GM12878 (cell line): Measurements from ENCODE around the gene WDR11. TPM values are rescaled to one million over a fixed set of nuclear protein-coding genes. Genes with fewer than 3 reads are reported as not detected.

Source experiments
- ATAC-seq: fragments of 200-7000 bp; cut with Tn5 transposase; 3 replicates; pipeline ENCODE4 v1.9.1; 2020; ENCODE audit warnings: mild to moderate bottlenecking, moderate library complexity
- BruUV-seq: library from RNA; stranded (reverse); fragments of 400-500 nt; replicated peaks from 2 replicates; lab custom pipeline; 2021; lab: Mats Ljungman, UMichigan
- CTCF ChIA-PET: fragments of 300-600 bp; sonication (Branson Sonifier 250); formaldehyde crosslinking; extraction: SDS; loops from one replicate; lab custom pipeline; 2021; ENCODE audit warnings: inconsistent platforms; lab: Yijun Ruan, JAX
- POLR2A ChIA-PET: fragments of 350-600 bp; formaldehyde crosslinking; extraction: SDS; loops from one replicate; lab custom pipeline; 2021; ENCODE audit warnings: inconsistent platforms; lab: Charles Lee
- RAD21 ChIA-PET: fragments of 300-600 bp; sonication (Branson Sonifier 250); formaldehyde crosslinking; loops from one replicate; lab custom pipeline; 2023; ENCODE audit warnings: antibody characterized with exemption; ENCODE audit not compliant: unreplicated experiment; lab: Charles Lee
- SMC1A ChIA-PET: fragments of 300-600 bp; sonication (Branson Sonifier 250); formaldehyde crosslinking; loops from one replicate; lab custom pipeline; 2023; ENCODE audit not compliant: unreplicated experiment, uncharacterized antibody; lab: Charles Lee
- DNase-seq: peaks from one replicate; pipeline ENCODE4 v3.0.0-alpha.2; 2011; ENCODE audit warnings: low read depth, low spot score
- FAIRE-seq: peaks from 3 replicates; lab custom pipeline; 2011; peaks lifted over from hg19 to GRCh38; lab: Jason Lieb, UNC
- H2AFZ ChIP-seq: 2 replicates; pipeline ENCODE4 v1.6.0; 2011; ENCODE audit warnings: low read depth, low read length, control low read depth; ENCODE audit not compliant: control insufficient read depth
- H3K27ac ChIP-seq: 2 replicates; pipeline ENCODE4 v1.5.1; 2011; ENCODE audit warnings: control low read depth; ENCODE audit not compliant: control insufficient read depth, insufficient read depth
- H3K27me3 ChIP-seq, 2 experiments: replicated peaks in 1 of 2; 2 replicates each; pipeline versions ENCODE4 v1.6.0 to v1.6.1; 2011; ENCODE audit warnings: low read length in 1 of 2; ENCODE audit not compliant: control insufficient read depth in 2 of 2, insufficient read depth in 2 of 2
- H3K36me3 ChIP-seq, 2 experiments: 2 replicates each; pipeline ENCODE4 v1.5.1; 2011; ENCODE audit warnings: low read length in 1 of 2; ENCODE audit not compliant: control insufficient read depth in 2 of 2, insufficient read depth in 2 of 2
- H3K4me1 ChIP-seq: 2 replicates; pipeline ENCODE4 v1.6.1; 2011; ENCODE audit warnings: mild to moderate bottlenecking, low read length, moderate library complexity, mixed read lengths; ENCODE audit not compliant: control insufficient read depth, insufficient read depth
- H3K4me2 ChIP-seq: 2 replicates; pipeline ENCODE4 v1.6.0; 2011; ENCODE audit warnings: control low read depth; ENCODE audit not compliant: control insufficient read depth, insufficient read depth
- H3K4me3 ChIP-seq: fragments of 200-600 bp; sonication (generic); 2 replicates; pipeline ENCODE4 v1.5.1; 2016
- H3K79me2 ChIP-seq: 2 replicates; pipeline ENCODE4 v1.6.0; 2011; ENCODE audit warnings: low read length; ENCODE audit not compliant: control insufficient read depth, insufficient read depth
- H3K9ac ChIP-seq: 2 replicates; pipeline ENCODE4 v1.8.0; 2011; ENCODE audit warnings: low read length, control low read depth, mixed read lengths; ENCODE audit not compliant: control insufficient read depth, insufficient read depth
- H3K9me3 ChIP-seq: replicated peaks from 3 replicates; pipeline ENCODE4 v1.5.1; 2011; ENCODE audit warnings: mild to moderate bottlenecking, low read length; ENCODE audit not compliant: control insufficient read depth, insufficient read depth
- H4K20me1 ChIP-seq: 2 replicates; pipeline ENCODE4 v1.6.0; 2011; ENCODE audit not compliant: control insufficient read depth, insufficient read depth
- CHD4 ChIP-seq: fragments of 200-600 bp; sonication (generic); IDR thresholded peaks from 2 replicates; pipeline ENCODE4 v1.6.1; 2016; ENCODE audit warnings: mild to moderate bottlenecking
- E2F4 ChIP-seq: IDR thresholded peaks from 2 replicates; pipeline ENCODE4 v1.6.1; 2012; ENCODE audit warnings: low read depth, low read length, improper control_type of control experiment
- FOXM1 ChIP-seq: IDR thresholded peaks from 2 replicates; pipeline ENCODE4 v1.6.1; 2012; ENCODE audit warnings: low read depth, mild to moderate bottlenecking, inconsistent platforms, low read length, moderate library complexity
- GATAD2B ChIP-seq: fragments of 450-650 bp; conservative IDR thresholded peaks from 2 replicates; pipeline ENCODE4 v1.6.1; 2017; ENCODE audit warnings: low read depth, mild to moderate bottlenecking, moderate library complexity
- KAT2A ChIP-seq: conservative IDR thresholded peaks from 2 replicates; pipeline ENCODE4 v1.6.1; 2011; ENCODE audit warnings: low read depth, low read length; ENCODE audit not compliant: control insufficient read depth
- NR2F1 ChIP-seq: fragments of 450-650 bp; conservative IDR thresholded peaks from 2 replicates; pipeline ENCODE4 v1.6.1; 2017; ENCODE audit warnings: mild to moderate bottlenecking
- USF2 ChIP-seq: IDR thresholded peaks from 2 replicates; pipeline ENCODE4 v1.6.1; 2011; ENCODE audit warnings: low read depth, low read length, improper control_type of control experiment, borderline replicate concordance
- ZNF217 ChIP-seq: fragments of 450-650 bp; IDR thresholded peaks from 2 replicates; pipeline ENCODE4 v1.6.1; 2017; ENCODE audit warnings: antibody characterized with exemption, mild to moderate bottlenecking
- ZNF384 ChIP-seq: IDR thresholded peaks from 2 replicates; pipeline ENCODE4 v1.6.1; 2012; ENCODE audit warnings: low read depth, mild to moderate bottlenecking, low read length, improper control_type of control experiment, borderline replicate concordance
- WGBS: methylation state at CpG from one replicate; pipeline ENCODE4 v1.1.6; 2016; ENCODE audit warnings: low lambda C conversion rate; ENCODE audit not compliant: insufficient replicate concordance, insufficient coverage; ENCODE audit errors: missing lambda C conversion rate; 5-methylcytosine and 5-hydroxymethylcytosine counted together
- in situ Hi-C: fragments of 300-500 bp; cut with MboI; formaldehyde crosslinking; loops from 9 replicates; pipeline ENCODE4 v1.14.3; 2018; ENCODE audit warnings: mixed read lengths
- intact Hi-C: fragments of 100-400 bp; cut with micrococcal nuclease; formaldehyde crosslinking; loops from one replicate; pipeline ENCODE4 v1.14.2; 2022; ENCODE audit not compliant: unreplicated experiment
- polyA plus RNA-seq, 11 experiments: library from polyadenylated mRNA; depleted of rRNA in 4 of 11; unstranded in 6 of 11; stranded (reverse) in 5 of 11; fragments of >200 nt; fragmentation: Nextera tagmentation in 4 of 11; fragmentation: Illumina TruSeq in 1 of 11; extraction: Ambion mirVana in 4 of 11; extraction: Trizol in 1 of 11; gene quantifications; 1 replicate in 1 of 11; 2 replicates in 10 of 11; pipeline versions ENCODE4 v1.2.1 to v1.2.3, GENCODE V29; 2011 to 2016; ENCODE audit warnings: inconsistent platforms in 2 of 11, missing spikeins in 2 of 11, low read depth in 1 of 11
- total RNA-seq, 4 experiments: library from RNA; depleted of rRNA in 3 of 4; stranded (reverse); fragments of >200 nt in 3 of 4; fragmentation: Illumina TruSeq in 1 of 4; extraction: Trizol in 1 of 4; gene quantifications; 2 replicates each; pipeline versions ENCODE4 v1.2.1 to v1.2.3, GENCODE V29; 2013 to 2021
- TF ChIP-seq, protein P1 (sequence below): fragments of 150-350 bp; IDR thresholded peaks from 2 replicates; pipeline ENCODE4 v1.6.1; 2016; ENCODE audit warnings: low read depth, low read length

WDR11 gene
- total and polyA plus RNA-seq, 10 of the 15 experiments (the other 5 are each of a cell fraction or from before 2014, with no cell fraction given): 21.3 to 132 (median 42.6) TPM

DNA sequence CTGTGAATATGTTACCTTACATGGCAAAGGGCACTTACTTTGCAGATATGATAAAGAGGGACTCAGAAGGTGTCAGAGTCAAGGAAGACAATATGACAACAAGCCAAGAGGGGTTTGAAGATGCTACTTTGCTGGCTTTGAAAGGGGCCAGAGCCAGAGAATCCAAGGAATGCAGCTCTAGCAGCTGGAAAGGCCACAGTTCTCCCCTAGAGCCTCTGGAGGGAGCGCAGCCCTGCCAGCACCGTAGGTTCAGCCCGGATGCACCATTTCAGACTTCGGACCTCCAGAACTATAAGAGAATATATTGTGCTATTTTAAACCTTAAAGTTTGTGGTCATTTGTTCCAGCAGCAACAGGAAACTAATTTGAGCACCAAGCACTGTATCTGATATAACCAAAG lies 32.9 kb upstream of the WDR11 start:
- POLR2A ChIA-PET: no interaction called here
- DNase-seq (no peak), ATAC-seq (no peak), FAIRE-seq (no peak)
- BruUV-seq: no TSS peak
- WGBS: 65% methylated on average over 4 of the region's 4 CpGs
- Histone ChIP-seq H4K20me1 (no peaks in the 10 kb centered on the region), H3K27me3 (no peaks in the 10 kb centered on the region), H3K79me2 (no peaks in the 10 kb centered on the region), H3K9me3 (no peaks in the 10 kb centered on the region; the same call in 2 of the 3 replicates), H3K36me3 (no peaks in the 10 kb centered on the region), H3K4me3 (no peak overlapping the region), H3K9ac (no peak overlapping the region), H3K4me1 (no peaks in the 10 kb centered on the region), H3K4me2 (no peak overlapping the region), H2AFZ (no peak overlapping the region), H3K27ac (no peak overlapping the region)
- TF ChIP-seq GATAD2B (no peak), KAT2A (no peak), ZNF384 (no peak), NR2F1 (no peak), CHD4 (no peak), E2F4 (no peak), FOXM1 (no peak), ZNF217 (no peak), USF2 (no peak)
- TF ChIP-seq, protein P1, sequence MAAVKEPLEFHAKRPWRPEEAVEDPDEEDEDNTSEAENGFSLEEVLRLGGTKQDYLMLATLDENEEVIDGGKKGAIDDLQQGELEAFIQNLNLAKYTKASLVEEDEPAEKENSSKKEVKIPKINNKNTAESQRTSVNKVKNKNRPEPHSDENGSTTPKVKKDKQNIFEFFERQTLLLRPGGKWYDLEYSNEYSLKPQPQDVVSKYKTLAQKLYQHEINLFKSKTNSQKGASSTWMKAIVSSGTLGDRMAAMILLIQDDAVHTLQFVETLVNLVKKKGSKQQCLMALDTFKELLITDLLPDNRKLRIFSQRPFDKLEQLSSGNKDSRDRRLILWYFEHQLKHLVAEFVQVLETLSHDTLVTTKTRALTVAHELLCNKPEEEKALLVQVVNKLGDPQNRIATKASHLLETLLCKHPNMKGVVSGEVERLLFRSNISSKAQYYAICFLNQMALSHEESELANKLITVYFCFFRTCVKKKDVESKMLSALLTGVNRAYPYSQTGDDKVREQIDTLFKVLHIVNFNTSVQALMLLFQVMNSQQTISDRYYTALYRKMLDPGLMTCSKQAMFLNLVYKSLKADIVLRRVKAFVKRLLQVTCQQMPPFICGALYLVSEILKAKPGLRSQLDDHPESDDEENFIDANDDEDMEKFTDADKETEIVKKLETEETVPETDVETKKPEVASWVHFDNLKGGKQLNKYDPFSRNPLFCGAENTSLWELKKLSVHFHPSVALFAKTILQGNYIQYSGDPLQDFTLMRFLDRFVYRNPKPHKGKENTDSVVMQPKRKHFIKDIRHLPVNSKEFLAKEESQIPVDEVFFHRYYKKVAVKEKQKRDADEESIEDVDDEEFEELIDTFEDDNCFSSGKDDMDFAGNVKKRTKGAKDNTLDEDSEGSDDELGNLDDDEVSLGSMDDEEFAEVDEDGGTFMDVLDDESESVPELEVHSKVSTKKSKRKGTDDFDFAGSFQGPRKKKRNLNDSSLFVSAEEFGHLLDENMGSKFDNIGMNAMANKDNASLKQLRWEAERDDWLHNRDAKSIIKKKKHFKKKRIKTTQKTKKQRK: no peak
- intact Hi-C loops (no loop called here), in situ Hi-C loops (no loop called here)
- RAD21 ChIA-PET: no interaction called here
- CTCF ChIA-PET: no interaction called here
- SMC1A ChIA-PET: no interaction called here
